HG03196 (cell line): Measurements from ENCODE around the gene FCRL4.
A peak's percentile ranks its signal among the peaks of the same experiment; 100 is the strongest.

ENCODE experiments used
- ATAC-seq: cut with Tn5 transposase; IDR thresholded peaks from one replicate; pipeline ENCODE4 v1.9.1; 2021; ENCODE audit not compliant: unreplicated experiment

Gene FCRL4

DNA sequence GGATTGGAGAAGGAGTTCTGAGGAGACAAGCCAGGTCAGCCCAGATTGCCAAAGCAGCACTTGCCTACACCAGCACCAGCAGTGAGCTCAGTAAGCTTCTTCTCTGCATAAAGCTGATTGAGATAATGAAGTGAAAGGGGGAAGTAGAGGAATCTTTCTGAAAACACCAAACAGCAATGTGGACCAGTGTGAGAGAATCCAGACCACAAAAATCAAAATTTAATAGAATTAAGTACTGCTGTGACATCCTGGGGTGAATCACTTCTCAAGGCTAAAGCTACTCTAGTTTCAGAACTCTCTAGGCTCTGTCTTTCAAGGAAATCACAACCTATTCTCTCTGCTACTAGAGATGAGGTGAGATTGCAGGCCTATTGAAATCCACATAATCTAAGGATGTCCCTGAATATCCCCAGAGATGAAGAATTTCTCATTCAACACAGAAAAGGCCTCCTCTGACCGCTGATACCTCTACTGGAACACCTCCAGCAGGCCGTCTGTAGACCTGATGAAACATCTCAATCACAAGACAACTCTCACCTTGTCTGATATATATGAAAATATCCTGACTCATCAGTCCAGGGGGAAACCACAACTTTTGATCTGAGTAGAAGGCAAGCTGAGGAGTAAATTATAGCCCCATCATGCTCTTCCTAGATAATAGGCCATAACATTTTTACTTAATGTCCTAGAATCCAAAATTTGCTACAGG lies at the start of gene FCRL4:
Gene FCRL4, minus strand, starts transcription at position 127 of the 709 bp plus-strand sequence. CDS start 141 bp downstream, outside the sequence.
- peak; percentile 60 for ATAC-seq

DNA sequence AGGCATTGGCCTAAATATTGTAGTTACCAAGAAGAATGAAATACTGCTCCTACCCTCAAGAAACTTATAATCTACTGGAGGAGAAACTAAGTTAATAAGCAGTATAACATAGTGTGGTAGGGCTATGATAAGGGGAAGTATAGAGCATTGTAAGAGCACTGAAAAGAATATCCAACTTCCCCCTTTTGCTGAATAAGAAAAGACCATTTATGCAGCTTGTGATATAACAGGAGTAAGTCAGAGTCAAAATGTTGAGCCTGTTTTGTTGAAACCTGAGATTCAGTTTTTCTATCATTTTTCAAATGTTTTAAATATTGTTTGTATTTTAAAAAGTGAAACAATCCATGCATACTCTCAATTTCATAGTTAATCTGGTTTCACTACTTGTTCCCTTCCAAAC lies 48.3 kb upstream of the FCRL4 start:
- ATAC-seq: no peak

DNA sequence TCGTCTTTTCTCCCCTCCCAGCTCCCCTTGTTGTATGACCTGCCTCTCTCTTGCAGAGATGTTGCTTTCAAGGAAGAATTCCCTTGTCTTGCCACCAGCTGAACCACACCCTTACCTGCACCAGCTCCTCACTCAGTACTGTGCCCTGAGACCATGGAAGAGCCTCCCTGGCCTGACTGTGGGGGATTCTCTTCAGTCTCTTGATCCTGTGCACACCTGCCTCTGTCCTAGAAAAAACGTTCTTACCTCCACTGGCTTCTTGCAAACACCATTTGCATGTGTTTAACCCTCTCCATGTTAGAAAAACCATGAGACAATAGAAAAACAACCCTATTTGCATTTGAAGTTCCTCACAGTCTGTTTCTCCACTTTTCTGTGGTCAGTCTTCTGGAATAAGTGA lies 43.3 kb upstream of the FCRL4 start:
- no peak for ATAC-seq

DNA sequence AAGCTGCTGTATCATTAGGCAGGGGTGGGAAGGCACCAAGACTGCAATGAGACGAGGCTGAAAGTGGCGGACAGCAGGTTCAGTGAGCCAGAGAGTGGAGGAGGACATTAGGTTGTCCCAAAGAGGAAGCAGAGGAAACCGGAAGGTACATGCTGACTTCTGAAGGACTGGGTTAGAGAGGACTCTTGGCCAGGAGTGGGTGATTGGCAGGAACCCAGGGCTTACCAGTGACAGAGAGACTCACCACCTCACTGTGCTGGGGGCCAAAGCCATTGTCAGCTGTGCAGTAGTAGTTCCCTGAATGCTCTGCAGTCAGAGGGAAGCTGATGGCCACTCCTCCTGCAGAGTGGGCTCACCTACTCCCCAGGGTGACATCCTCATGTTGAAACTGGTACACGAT lies 41.9 kb upstream of the FCRL4 start:
- no peak for ATAC-seq

DNA sequence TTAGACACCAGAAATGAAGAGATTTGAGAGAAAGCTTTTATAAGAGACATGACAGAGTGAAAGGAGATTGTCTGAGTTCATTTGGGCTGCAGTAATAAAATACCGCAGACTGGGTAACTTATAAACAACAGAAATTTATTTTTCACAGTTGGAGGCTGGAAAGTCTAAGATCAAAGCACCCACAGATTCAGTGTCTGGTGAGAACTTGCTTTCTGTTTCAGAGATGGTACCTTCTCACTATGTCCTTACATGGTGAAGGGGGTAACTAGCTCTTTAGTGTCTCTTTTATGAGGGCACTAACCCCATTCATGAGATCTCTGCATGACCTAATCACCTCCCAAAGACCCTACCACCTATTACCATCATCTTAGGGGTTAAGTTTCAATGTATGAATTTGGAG lies 30.9 kb upstream of the FCRL4 start:
- ATAC-seq: no peak

DNA sequence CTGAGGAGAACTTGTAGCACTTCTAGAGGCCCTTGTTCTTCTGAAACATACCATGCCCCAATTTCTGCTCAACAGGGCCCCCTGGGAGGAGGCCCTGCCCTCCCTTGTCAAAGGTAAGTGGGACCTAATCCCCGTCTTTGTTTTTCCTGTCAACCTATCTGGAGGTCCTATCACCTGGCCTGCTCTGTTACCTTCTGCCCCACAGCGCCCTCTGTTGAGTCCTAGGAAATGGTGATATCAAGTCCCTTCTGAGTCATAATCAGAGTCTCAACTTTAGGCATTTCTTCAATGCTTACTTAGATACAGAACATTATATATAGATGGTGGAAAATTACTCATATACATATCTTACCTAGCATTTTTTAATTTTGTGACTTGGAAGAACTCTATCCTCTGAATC lies 28.2 kb upstream of the FCRL4 start:
- ATAC-seq: no peak

DNA sequence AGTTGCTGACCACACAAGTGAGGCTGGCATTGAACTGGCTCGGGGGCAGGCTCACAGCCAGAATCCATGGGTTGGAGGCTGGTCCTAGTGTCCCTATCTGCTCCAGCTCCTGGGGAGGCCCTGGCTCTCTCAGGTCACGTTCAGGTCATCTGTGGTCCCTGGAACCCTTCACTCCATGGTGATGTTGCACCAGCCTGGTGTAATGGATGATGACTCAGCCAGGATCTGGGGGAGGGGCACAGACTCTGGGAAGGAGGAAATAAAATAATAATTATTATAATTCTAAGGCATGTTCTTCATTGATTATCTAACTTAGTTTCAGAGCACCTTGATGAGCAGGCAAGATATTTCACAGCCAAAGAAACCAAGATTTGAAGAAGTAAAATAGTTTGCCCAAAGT lies 26.6 kb upstream of the FCRL4 start:
- no peak for ATAC-seq

DNA sequence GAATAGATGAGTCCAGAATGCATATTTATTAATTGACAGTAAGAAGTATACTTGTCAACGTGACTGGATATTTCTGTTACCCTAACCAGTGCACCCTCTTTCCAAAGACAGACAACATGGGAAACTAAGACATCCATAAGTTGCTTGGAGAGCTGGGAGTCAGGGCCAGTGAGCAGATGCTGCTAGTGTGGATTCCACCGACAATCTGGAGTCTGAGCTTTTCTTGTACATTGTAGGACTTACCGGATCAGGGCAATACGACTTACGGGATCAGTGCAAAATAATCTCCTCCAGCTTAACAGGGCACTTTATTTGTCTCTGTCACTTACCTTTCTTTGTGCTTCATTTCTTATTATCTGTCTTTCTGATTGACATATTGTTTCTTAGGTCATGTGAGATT lies 24.6 kb upstream of the FCRL4 start:
- no peak for ATAC-seq

DNA sequence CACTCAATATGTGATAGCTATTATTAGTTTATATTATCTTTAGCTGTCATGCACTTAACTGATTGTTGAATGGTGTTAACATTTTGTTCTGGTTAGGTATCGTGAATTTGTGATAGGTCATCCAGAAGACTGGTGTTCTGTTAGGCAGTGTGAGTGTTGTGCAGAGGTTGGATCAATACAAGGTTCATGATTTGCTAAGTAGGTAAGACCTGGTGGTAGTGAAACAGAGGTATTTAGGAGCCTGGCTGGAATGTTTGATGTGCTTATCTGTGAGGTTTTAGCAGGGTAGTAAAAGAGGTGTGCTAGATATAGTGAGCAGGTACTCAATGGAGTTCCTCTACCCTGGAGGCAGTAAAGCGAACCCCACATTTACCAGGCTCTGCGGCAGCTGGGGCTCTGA lies 20.3 kb upstream of the FCRL4 start:
- no peak for ATAC-seq

DNA sequence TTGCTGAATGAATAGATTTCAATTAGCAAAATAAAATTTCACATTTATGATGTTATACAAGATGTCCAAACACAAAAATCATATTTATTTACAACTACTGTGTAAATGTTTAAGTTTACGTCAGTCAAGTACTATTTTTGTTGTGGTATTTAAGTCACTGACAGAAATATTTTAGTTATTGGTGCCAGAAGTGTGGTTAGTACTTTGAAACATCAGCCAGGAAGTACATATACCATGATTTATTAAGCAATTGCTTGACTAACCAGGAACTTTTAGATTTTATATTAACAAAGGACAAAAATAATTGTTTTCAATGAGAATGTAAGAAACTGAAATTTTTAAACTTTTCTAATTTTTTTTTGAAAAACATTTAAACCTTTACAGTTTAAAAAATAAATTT lies 2.4 kb upstream of the FCRL4 start:
- ATAC-seq: no peak

DNA sequence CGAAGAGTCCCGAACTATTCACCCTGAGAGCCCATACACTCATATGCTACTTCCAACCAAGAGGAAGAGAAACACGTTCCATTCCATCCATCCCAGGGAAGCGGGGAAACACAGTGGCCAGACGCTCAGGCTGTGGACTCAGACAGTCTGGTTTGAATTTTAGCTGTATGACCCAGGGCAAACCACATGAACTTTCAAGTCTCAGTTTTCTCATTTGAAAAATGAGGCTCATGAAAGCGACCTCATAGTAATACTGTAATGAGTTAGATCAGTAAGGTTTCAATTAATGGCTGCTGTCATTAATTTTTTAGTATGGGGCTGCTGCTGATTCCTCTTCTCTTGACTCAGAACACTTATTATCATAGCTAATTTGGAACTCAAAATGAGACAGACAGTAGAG lies 1.5 kb downstream of the FCRL4 start:
- ATAC-seq: peak; percentile 51

DNA sequence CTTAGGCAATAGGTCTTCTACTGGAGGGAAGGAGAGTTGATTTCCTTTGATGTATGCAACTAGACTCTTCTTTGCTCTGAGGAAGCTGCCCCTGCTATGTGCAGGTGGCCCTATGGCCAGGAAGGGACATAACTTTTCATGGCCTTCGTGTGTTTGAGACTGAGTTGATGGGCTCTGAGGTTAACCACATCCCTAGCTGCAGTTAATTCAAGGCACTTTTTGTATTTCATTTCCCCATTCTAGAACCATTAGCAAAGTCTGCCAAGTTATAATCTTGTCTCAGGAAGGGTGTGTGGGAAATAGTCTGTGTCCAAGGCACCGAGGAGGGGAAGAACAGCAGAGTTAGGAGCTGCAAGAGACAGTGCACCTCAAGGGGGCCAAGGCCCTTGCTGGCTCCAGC lies 2.5 kb downstream of the FCRL4 start:
- ATAC-seq: peak; percentile 51

DNA sequence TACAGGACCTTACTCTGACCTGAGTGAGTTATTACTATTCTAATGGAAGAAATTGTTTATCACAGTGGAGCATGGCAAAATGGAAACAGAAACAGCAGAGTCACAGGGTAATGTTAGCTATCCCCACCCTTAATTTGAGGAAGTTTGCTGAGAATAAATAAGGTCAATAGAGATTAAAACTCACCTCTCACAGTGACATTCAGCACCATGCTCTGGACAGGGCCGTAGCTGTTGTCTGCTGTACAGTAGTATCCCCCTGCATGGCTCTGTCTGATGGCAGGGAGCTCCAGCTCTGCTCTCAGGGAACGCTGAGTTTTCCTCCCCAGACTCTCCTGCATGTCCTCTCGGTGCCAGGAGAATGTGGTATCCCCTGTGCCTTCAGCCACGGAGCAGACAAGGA lies 11.9 kb downstream of the FCRL4 start:
- ATAC-seq: no peak

DNA sequence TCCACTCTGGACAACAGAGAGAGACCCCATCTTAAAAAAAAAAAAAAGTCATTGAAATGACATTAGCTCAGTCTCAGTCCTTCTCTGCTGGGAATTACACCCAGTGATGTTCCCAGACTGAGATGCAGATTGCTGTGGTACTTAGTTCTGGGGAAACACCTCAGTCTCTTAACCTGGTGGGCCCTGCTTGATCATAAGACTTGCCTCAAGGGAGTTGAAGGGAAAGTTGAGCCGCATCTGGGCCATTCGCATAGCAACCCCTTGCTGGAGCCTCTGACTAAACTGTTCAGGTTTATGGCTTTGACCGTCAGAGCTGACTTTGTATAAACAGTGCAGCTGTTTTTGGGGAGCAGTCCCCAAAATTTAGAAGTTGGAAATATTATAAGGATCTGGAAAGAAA lies 13.4 kb downstream of the FCRL4 start:
- ATAC-seq: no peak

DNA sequence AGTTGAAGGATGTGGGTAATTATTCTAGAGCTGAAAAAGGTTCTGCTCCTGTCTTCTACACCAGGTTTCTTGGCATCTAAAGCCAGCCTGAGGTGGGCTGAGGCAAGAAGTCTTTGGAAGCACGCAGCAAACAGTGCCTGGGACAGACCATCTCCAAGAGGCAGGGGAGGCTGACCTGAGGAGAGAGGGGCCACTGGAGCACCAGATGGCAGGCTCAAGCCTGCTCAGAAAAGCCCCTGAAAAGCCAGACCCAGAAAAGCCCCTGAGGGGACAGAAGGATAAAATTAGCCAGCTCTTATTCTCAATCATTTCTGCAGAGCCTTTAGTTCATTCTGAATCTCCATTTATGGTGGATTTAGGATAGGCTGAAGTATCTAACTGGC lies 17.1 kb downstream of the FCRL4 start:
- ATAC-seq: no peak

DNA sequence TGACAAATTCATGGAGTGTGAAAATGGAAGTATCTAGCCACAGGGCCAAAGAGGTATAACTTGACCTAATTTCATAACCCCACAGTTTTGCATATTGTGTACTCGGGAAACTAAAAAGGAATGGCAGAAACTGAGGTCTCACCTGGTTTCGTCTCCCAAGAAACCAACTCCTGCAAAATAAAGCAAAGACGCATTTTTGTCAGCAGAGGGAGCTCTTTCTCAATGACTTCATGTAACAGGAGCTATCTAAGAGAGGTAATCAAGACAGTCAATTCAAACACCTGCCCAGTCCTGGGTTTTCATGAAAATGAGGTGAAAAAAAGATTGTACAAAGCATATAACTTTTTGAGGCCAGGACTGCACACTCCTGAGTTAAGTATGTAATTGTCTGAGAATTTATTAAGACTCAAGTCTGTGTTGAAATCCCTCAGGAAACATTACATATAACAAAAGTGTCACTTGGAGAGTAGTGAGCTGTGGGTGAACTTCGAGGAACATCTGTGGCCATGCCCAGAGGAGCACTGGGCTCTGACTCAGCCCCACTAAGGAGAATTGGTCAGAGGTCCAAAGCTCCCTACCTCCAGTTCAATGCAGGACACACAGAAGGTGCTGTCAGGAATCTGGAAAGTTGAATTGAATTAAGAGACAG lies 17.6 kb downstream of the FCRL4 start:
- no peak for ATAC-seq

DNA sequence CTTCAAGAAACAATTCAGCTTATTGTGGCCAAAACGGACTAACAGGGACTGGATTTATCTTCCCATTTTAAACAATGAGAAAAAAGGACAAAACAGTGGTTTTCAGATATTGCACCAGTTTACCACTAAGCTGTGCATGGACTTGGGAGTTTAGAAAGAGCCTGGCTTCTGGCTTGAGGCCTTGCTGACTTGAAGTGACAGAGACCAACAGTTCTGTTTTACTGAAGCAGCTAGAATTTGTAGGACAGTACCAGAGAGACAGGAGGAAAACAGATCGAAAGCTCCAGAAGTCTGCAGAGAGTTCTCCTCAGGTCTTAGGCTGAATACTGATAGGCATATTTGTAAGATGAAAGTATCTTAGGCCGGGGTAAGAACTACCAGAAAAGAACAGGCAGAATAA lies 20.5 kb downstream of the FCRL4 start:
- no peak for ATAC-seq

DNA sequence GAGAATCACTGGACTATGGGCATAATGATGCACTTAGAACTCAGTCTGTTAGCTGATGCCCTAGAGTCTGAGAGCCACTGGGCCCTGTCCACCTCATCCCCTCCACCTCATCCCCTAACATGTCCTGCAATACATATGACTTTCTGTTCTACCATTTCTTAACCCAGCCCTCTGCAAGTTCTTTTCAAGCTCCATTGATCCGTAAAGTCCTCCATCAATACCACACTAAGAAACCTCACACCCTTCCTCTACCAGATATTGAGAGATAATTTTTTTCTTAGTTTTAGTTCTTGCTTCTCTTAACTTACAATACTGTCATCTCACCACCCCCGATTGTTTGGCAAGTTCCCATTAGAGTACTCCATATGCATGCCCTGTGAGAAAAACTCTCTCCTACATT lies 22.1 kb downstream of the FCRL4 start:
- peak; percentile 57 for ATAC-seq

DNA sequence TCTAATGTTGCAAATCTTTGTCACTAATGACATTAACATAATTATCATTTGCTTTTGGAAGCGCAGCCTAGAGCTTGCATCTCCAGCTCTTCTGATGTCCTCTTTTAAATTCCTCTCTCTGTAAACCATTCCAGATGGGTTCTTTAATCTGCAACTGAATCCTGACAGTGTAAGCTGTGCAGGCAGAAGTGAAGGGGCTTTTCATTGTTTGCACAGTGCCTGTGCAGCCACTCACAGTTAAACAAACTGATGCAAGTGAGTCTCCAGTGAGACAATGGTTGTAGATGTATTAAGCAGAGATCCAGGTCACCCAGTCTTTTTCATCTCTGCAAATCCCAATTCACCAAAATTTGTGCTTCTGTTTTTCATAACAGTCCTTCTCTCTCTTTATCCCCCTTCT lies 23.0 kb downstream of the FCRL4 start:
- no peak for ATAC-seq

DNA sequence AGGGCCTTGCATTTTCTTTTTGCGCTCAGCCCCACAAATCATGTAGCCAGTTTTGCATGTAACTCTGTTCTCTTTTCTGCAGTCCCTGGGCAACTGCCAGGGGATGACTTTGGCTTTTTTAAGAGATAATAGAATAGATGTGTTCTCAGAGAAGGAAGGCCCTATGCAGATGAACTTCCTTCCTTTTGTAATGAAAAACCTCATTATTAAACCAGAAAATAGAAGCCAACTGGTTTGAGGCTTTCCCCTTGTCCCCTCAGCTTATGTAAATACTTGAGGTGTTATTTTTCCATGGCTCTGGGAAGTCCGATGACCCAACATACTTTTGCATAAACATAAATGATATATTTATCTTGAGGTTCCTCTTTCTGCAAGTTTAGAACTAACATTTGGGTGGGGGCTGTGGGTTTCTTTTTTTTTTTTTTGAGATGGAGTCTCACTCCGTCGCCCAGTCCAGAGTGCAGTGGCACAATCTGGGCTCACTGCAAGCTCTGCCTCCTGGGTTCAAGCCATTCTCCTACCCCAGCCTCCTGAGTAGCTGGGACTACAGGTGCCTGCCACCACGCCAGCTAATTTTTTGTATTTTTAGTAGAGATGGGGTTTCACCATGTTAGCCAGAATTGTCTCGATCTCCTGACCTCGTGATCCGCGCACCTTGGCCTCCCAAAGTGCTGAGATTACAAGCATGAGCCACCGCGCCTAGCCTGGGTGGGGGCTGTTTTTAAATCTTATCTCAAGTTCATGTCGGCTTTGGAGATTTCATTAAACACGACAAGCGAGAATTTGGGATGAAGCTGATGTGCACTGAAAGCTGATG lies 31.2 kb downstream of the FCRL4 start:
- no peak for ATAC-seq

DNA sequence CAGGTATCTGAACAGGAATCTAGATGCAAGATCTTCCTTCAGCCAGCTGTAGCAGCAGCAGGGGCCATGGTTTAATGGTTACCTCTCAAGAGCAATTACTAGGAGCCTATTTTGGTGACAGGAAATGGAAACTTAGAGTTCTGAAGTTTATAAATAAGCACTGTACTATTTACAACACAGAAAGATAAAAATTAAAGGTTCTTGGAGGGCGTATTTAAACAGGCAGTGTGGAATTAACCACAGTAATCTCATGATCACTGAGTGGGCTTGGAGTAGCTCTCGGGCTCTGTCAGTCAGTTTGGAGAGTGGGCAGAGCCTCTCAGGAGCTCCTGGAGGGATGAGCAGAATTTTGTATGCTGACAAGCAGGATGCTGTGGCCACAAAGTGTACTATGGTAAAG lies 35.4 kb downstream of the FCRL4 start:
- ATAC-seq: peak; percentile 77

DNA sequence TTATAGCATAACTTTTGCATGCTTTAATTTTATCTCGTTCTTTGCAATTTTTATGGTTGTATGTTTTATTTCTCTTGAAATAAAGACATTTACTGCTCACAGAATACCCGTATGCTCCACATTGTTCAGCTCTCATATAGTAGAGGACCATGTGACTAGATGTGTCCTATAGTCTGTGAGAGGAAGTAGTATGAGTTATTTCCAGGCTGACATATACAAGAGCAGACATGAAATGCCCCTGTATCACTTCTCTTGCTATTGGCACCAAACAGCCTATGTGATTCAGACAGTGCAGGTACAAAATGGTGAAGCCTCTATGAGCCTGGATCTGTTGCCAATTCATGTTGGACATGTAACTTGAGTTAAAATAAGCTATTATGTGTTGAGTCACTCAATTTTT lies 39.8 kb downstream of the FCRL4 start:
- no peak for ATAC-seq
